ENCODE results near the gene SNX5.

GRCh38 chr20:18003897-18004296 is 35.3 kb upstream of the SNX5 start:
- TF ChIP-seq CTCF (conservative IDR thresholded peaks at IDR 0.05; ENCODE audit: low read length) (no peak), EZH2phosphoT487 (IDR thresholded peaks at IDR 0.05; ENCODE audit: borderline replicate concordance, low read depth, low read length) (no peak)

All from OCI-LY7 (cell line).